Fibroblast of lung (primary cell): Measurements from ENCODE around the gene DMAC2.

Source experiments
- EZH2 ChIP-seq: IDR thresholded peaks from 2 replicates; pipeline ENCODE4 v1.5.1; 2012; ENCODE audit warnings: low read length, control low read depth, mild to moderate bottlenecking; ENCODE audit errors: missing control alignments
- TF ChIP-seq, protein P1 (sequence below), 2 donors: IDR thresholded peaks in 1 of 2; conservative IDR thresholded peaks in 1 of 2; 1 replicate in 1 of 2; 2 replicates in 1 of 2; pipeline ENCODE4 v1.5.1; 2011 to 2012; ENCODE audit warnings: low read length in 2 of 2, control low read depth in 1 of 2, inconsistent platforms in 1 of 2, low read depth in 1 of 2, mild to moderate bottlenecking in 1 of 2

DNA sequence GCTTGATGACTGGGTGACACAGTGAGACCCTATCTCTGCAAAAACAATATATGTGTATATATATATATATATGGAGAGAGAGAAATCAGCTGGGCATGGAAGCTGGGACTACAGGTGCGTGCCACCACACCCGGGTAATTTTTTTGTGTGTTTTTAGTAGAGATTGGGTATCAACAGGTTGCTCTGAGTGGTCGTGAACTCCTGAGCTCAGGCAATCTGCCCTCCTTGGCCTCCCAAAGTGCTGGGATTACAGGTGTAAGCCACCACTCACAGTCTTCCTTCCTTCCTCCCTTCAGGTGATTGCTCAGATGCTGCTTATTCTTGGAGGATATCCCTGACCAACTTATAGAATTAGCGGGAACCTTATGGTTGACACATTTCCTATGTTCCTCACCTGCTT, 45.1 kb upstream of the DMAC2 start:
- no peak for TF ChIP-seq EZH2
- TF ChIP-seq, protein P1, sequence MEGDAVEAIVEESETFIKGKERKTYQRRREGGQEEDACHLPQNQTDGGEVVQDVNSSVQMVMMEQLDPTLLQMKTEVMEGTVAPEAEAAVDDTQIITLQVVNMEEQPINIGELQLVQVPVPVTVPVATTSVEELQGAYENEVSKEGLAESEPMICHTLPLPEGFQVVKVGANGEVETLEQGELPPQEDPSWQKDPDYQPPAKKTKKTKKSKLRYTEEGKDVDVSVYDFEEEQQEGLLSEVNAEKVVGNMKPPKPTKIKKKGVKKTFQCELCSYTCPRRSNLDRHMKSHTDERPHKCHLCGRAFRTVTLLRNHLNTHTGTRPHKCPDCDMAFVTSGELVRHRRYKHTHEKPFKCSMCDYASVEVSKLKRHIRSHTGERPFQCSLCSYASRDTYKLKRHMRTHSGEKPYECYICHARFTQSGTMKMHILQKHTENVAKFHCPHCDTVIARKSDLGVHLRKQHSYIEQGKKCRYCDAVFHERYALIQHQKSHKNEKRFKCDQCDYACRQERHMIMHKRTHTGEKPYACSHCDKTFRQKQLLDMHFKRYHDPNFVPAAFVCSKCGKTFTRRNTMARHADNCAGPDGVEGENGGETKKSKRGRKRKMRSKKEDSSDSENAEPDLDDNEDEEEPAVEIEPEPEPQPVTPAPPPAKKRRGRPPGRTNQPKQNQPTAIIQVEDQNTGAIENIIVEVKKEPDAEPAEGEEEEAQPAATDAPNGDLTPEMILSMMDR (conservative IDR thresholded peaks at IDR 0.05 in 1 of 2, IDR thresholded peaks at IDR 0.05 in 1 of 2; ENCODE audit: low read depth in 1 of 2, low read length in 2 of 2) = no peak
